ENCODE results near the gene RASA4.
"Not testable (repeated sequence)": the region's sequence is repeated elsewhere in the genome, so short reads cannot be mapped to it uniquely, and the experiment has no call there.

RASA4 gene

DNA sequence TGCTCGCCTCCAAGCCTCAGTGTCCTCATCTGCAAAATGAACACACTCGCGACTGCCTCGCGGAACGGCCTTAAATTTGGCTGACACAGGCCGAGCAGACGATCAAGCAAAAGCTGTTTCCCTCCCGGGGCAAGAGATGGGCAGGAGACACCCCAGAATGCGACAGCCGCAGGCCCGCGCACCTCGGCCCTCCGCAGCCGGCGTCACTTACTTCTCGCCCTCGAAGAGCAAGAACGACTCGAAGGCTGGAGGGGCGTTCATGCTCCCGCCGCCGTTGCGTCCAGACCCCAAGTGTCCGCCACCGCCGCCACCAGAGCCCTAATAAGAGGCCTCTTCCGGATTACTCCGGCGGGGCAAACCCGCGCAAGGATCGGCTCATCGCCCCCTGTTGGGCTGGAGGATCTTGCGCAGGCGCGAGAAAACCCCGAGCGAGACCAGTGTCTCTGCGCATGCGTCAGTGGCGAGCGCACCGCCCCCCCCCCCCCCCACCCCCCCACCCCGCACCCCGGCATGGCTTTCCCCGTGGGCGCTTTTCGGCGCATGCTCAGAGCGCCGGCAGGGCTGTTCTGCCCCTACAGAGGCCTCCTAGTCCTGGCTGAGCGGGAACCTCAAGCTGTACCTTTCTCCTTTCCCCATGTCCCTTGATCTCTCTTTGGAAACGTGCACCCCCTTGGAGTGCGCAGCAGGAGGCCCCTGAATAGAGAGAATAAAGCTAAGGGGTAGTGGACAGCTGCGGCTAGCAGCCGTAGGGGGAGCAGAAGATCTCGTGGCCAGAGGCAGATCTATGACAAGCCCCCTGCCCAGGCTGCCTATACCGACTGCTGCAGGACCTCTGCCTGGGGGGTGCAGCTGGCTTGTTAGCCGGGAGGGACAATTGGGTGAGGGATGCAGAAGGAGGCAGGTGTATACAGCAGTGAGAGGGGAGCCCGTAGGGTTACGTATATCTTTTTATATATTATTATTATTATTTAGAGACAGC lies 44.0 kb downstream of the RASA4 start, which contains the start of gene POLR2J3:
Gene POLR2J3 (minus strand): TSS at position 323 of the 979 bp plus-strand sequence. CDS start 62 bp downstream, at position 261.
- peak; percentile 45 for DNase-seq (ENCODE audit: low read depth)
- TF ChIP-seq, protein P1, sequence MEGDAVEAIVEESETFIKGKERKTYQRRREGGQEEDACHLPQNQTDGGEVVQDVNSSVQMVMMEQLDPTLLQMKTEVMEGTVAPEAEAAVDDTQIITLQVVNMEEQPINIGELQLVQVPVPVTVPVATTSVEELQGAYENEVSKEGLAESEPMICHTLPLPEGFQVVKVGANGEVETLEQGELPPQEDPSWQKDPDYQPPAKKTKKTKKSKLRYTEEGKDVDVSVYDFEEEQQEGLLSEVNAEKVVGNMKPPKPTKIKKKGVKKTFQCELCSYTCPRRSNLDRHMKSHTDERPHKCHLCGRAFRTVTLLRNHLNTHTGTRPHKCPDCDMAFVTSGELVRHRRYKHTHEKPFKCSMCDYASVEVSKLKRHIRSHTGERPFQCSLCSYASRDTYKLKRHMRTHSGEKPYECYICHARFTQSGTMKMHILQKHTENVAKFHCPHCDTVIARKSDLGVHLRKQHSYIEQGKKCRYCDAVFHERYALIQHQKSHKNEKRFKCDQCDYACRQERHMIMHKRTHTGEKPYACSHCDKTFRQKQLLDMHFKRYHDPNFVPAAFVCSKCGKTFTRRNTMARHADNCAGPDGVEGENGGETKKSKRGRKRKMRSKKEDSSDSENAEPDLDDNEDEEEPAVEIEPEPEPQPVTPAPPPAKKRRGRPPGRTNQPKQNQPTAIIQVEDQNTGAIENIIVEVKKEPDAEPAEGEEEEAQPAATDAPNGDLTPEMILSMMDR (IDR thresholded peaks at IDR 0.05; ENCODE audit: control insufficient read depth, insufficient read depth, low read depth, low read length, missing control alignments), result peak; percentile 45
- H3K4me3 ChIP-seq (ENCODE audit: control insufficient read depth, low read depth, low read length), result peak within 1 kb of the TSS; percentile 45

DNA sequence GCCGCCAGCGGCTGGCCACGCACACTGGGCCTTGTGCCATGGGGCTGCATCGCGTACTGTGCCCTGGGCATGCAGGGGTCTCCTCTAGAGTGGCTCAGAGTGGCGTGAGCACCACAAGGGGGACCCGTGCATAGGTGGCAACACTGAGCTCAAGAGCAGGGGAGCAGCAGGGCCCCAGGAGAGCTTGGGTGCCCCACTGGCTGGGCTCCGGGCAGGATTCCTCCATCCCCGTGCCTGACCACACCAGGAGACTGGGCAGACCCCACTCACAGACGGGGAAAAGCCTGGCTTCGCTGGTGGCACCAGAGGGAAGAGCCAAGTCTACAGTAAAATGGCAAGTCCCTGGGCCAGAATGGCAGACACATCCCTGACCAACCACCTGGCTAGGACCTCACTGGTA lies 47.9 kb downstream of the RASA4 start:
- not testable (repeated sequence) for DNase-seq (ENCODE audit: low read depth); H3K4me3 ChIP-seq (ENCODE audit: control insufficient read depth, low read depth, low read length)

DNA sequence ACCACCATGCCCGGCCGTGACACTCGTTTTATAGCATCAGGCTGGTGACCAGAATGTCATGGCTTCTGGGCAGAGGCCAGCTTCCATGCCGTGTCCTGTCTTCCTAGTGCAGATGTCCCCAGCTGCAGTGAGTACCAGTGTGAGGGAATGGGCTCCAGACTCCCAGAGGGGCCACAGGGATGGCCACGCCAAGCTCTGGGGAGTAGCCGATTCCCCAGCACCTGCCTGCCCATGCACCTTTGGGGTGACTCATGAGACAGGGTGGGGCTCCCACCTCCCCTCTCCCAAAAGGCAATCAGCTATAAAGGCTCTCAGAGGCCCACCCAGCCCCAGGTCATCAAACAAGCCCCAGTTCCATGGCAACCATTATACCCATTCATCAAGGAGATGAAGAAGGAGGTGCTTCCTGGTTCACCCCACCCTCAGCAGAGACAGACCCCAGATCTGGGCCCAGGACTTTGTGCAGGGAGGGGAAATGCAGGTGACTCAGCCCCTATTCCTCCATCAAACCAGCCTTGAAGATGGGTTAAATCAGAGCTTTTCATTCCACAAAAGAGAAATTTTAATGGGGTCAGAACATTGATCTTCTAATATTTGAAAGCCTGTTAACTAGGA lies 65.6 kb downstream of the RASA4 start, which contains the start of gene SPDYE2:
Gene SPDYE2 (plus strand): TSS at position 419 of the 615 bp plus-strand sequence. CDS start 2,030 bp downstream, outside the sequence.
- not testable (repeated sequence) for H3K4me3 ChIP-seq (ENCODE audit: control insufficient read depth, low read depth, low read length); DNase-seq (ENCODE audit: low read depth)

DNA sequence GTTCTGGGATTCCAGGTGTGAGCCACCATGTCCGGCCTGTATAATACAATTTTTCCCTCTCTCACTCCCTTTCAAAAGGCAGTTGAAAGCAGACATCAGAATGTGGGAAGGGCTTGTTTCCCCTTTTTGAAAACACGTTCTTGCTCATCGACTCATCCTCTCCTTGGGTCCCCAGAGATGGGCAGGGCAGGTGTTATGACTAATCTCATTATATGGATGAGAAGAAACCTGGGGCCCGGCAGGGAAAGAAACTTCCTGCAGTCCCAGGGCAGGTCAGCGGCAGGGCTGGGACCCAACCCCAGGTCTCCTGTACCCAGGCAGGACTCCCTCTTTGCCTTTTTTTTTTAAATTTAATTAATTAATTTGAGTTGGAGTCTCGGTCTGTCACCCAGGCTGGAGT lies 70.2 kb downstream of the RASA4 start:
- not testable (repeated sequence) for DNase-seq (ENCODE audit: low read depth); H3K4me3 ChIP-seq (ENCODE audit: control insufficient read depth, low read depth, low read length)

DNA sequence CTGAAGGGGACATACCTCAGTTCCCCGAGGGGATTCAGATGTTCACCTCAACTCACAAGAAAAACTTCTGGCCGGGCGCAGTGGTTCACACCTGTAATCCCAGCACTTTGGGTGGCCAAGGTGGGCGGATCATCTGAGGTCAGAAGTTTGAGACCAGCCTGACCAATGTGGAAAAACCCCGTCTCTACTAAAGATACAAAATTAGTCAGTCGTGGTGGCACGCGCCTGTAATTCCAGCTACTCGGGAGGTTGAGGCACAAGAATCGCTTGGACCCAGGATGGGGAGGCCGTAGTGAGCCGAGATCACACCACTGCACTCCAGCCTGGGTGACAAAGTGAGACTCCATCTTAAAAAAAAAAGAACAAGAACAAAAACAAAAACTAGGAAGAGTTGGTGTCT lies 71.3 kb downstream of the RASA4 start:
- DNase-seq (ENCODE audit: low read depth); H3K4me3 ChIP-seq (ENCODE audit: control insufficient read depth, low read depth, low read length): not testable (repeated sequence)

DNA sequence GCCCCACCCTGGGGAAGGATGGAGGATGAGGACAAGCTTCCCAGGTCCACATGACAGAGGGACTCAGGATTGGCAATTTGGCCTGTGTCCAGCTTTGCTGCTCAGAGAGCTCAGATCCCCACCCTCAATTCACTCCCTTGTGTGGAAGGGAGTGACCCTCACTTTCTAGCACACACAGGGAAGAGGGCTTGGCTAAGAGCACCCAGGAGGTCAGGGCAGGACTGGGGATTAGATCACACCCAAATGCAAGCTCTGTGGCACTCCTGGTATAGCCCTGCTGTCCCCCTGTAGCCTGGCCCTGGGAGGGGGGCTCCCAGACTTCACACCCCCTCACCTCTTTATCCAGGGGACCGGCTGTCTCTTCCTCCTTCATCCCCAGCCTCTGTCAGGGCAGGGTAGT lies 72.2 kb downstream of the RASA4 start:
- not testable (repeated sequence) for DNase-seq (ENCODE audit: low read depth); H3K4me3 ChIP-seq (ENCODE audit: control insufficient read depth, low read depth, low read length)

DNA sequence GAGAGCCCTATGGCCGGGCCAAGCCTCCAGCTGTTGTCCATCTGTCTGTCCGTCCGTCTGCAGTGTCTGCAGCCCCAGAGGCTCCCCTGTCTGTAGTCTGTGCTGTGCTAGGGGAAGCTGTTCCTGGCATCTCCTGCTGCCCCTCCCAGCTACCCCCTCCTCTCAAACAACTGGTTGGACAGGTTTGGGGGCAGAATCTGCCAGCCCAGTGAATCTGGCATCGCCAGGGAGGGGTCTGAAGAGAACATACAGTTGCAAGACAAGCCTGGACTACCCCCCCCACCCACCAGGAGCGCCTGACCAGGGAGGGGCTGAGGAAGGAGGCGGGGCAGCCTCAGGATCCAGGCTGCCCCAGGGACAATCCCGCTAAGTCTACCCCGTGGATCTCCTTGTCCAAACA lies 73.0 kb downstream of the RASA4 start, which contains the start of gene UPK3BL2:
Gene UPK3BL2 (minus strand): TSS at position 101 of the 400 bp plus-strand sequence. CDS start 60 bp downstream, at position 41.
- not testable (repeated sequence) for H3K4me3 ChIP-seq (ENCODE audit: control insufficient read depth, low read depth, low read length); DNase-seq (ENCODE audit: low read depth)

DNA sequence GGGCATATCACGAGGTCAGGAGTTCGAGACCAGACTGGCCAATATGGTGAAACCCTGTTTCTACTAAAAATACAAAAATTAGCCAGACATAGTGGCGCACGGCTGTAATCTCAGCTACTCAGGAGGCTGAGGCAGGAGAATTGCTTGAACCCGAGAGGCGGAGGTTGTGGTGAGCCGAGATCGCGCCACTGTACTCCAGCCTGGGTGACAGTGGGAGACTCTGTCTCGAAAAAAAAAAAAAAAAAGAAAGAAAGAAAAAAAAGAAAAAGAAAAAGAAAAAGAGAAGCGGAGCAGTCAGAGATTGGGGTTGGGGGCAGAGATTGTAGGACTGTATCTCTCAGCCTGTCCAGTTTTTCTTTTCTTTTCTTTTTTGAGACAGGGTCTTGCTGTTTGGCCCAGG lies 73.8 kb downstream of the RASA4 start:
- not testable (repeated sequence) for H3K4me3 ChIP-seq (ENCODE audit: control insufficient read depth, low read depth, low read length); DNase-seq (ENCODE audit: low read depth)

DNA sequence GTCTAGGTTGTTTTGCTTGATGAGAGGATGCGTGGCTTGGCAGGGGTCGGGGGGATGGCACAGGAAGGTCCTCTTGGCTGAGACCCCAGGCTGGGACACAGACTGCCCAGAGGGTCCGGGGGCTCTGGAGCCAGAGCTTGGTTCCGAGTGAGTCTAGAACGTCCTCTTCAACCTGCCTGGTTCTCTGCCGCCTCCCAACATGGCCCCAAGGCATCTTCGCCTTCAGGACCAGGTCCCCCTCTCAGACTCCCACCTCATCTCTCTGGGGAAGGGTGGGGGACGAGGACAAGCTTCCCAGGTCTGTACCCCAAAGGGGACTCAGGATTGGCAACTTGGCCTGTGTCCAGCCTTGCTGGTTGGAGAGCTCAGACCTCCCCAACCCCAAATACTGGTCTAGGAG lies 74.5 kb downstream of the RASA4 start:
- H3K4me3 ChIP-seq (ENCODE audit: control insufficient read depth, low read depth, low read length); DNase-seq (ENCODE audit: low read depth): not testable (repeated sequence)

DNA sequence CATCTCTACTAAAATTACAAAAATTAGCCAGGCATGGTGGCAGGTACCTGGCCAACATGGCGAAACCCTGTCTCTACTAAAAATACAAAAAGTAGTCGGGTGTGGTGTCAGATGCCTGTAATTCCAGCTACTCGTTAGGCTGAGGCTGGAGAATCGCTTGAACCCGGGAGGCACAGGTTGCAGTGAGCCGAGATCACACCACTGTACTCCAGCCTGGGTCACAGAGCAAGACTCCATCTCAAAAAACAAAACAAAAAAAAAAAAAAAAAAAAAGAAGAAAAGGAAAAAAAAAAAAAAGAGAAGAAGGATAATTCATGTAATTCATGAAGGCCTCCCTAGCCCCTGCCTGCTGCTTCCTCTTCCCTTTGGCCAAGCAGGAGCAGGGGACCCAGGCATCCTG lies 76.0 kb downstream of the RASA4 start:
- DNase-seq (ENCODE audit: low read depth); H3K4me3 ChIP-seq (ENCODE audit: control insufficient read depth, low read depth, low read length): not testable (repeated sequence)

DNA sequence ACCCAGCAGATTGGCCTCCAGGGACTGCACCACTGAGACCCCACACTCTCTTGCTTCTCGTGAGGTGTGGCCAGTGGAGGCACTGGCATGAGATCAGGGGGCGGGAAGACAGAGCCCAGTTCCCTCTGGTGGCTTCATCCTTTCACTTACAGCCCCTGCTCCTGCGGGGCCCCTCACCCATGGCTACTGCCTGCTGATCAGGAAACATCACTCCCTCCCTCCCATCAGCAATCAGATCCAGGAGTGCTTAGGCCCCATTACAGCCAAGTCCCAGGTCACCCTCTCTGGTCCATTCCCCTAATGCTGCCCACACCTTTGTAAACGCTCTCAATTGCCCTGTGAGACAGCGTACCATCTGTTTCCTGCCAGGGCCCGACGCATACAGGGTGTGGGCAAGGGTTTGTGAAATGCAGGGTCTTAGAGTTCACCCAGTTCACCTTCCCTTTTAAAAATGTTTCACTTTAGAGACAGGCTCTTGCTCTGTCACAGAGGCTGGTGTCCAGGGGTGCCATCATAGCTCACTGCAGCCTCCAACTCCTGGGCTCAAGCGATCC lies 81.4 kb downstream of the RASA4 start:
- not testable (repeated sequence) for DNase-seq (ENCODE audit: low read depth); H3K4me3 ChIP-seq (ENCODE audit: control insufficient read depth, low read depth, low read length)

DNA sequence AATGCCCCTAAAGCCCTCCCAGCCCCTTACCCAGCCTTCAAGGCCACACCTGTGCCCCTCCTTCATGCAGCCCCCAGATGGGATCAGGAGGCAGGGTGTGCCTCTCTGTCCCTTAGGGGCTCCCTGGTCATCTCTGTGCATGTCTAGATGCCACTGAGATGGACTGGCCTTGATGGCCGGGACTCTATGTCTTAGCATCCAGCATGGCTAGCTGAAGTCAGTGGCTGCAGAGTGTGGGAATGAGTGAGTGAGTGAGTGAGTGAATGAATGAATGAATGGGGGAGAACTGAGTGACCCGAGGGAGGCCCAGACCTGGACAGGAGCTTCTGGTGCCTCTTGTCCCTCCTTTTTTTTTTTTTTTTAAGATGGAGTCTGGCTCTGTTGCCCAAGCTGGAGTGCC lies 84.4 kb downstream of the RASA4 start:
- H3K4me3 ChIP-seq (ENCODE audit: control insufficient read depth, low read depth, low read length), result not testable (repeated sequence)

DNA sequence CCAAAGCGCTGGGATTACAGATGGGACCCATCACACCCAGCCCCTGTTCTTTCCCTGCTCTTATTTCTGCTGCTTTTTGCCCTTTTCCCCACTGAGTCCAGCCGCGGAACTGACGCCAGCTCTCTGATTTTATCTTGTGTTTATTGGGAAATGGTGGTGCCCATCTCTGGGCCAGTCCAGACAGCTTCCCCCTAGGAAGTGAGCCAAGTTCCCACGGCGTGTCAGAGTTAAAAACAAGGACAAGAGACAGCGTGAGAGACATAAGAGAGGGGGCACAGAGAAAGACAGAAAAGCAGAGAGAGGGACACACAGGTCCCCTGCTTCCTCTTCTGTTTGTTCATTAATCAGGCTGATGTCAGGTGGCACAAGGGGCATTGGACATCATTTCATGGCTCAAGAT lies 85.0 kb downstream of the RASA4 start:
- H3K4me3 ChIP-seq (ENCODE audit: control insufficient read depth, low read depth, low read length); DNase-seq (ENCODE audit: low read depth): not testable (repeated sequence)

More for the DNA sequence above, 84.4 kb downstream of the RASA4 start:
- DNase-seq (ENCODE audit: low read depth), result not testable (repeated sequence)

DNA sequence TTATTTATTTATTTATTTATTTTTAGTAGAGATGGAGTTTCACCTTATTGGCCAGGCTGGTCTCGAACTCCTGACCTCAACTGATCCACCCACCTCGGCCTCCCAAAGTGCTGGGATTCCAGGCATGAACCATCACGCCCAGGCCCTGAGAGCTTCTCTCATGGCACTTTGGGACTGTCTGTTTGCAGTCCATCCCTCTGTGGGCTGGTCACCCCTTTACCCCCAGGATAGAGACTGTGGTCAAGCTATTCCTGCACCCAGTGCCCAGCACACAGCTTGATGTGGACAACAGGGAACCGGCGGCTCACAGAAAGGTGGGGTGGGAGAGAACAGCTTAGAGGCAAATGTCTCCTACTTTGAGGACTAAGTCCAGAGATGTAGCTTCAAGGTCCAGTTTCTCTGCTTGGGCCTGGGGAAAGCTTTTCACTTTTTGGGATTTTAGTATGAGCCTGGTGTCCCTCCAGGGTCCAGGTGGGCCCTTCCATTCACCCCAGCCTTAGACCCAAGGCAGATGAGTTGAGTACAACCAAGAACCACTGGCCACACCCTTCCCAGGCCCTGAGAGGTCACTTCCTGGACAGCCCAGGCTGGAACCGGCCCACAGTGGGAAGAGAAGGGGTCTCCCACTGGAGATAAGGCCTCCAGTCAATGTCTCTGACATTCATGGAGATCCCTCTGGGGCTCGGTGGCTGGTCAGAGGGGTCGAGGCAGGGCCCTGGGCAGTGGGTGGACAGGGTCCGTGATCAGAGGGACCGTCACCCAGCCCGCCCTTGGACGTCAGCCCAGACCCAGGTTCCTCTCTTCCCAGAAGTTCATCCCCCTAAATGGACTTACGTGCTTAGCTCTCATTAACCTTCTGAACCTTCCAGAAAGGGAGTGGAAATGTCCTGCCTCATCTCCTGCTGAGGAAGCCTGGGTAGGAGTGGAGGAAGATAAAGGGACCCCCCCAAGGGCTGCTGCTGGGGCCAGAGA lies 88.4 kb downstream of the RASA4 start:
- not testable (repeated sequence) for DNase-seq (ENCODE audit: low read depth); H3K4me3 ChIP-seq (ENCODE audit: control insufficient read depth, low read depth, low read length)

DNA sequence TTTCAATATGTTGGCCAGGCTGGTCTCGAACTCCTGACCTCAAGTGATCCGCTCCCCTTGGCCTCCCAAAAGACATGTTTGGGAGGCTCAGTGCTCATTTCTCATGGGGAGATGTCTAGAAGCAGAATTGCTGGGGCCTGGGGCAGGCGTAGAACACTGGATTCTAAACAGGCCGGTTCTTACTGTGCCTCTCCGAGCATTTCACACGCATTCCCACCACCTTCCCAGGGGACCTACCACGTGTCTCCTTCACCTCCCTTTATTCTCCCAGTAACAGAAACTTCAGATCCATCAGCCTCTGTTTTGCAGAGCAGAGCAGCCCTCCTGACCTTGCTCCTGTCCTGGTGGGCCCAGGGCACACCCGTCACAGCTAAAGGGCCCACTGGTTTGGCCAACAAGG lies 89.4 kb downstream of the RASA4 start:
- not testable (repeated sequence) for H3K4me3 ChIP-seq (ENCODE audit: control insufficient read depth, low read depth, low read length); DNase-seq (ENCODE audit: low read depth)

DNA sequence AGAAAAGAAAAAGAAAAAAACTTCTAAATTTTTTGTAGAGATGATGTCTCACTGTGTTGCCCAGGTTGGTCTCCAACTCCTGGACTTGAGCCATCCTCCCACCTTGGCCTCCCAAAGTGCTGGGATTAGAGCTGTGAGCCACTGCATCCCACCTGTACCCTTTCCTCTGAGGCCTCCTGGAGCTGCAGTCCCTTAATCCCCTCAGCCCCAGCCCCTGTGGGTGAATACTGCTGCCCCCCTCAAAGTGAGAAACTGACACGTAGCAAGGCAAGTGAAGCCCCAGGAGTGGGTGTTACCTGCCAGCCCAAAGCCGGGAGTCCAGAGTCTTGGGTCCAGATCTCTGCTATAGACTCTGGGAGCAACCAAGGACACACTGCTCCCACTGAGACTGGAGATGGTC lies 91.8 kb downstream of the RASA4 start:
- not testable (repeated sequence) for DNase-seq (ENCODE audit: low read depth); H3K4me3 ChIP-seq (ENCODE audit: control insufficient read depth, low read depth, low read length)
